ENCODE data around the gene RPH3AL.
"Not testable (repeated sequence)": the region's sequence is repeated elsewhere in the genome, so short reads cannot be mapped to it uniquely, and the experiment has no call there.

RPH3AL gene

GRCh38 chr17:237406-237955, 115.1 kb downstream of the RPH3AL start:
- no peak for DNase-seq (ENCODE audit: low read depth)

- DNase-seq (ENCODE audit: low read depth), result no peak
Observed at GRCh38 chr17:236641-237405, 115.8 kb downstream of the RPH3AL start.

GRCh38 chr17:235831-236640, 116.6 kb downstream of the RPH3AL start:
- DNase-seq (ENCODE audit: low read depth), result no peak

GRCh38 chr17:234994-235830, 117.4 kb downstream of the RPH3AL start:
- DNase-seq (ENCODE audit: low read depth), result not testable (repeated sequence)

DNA sequence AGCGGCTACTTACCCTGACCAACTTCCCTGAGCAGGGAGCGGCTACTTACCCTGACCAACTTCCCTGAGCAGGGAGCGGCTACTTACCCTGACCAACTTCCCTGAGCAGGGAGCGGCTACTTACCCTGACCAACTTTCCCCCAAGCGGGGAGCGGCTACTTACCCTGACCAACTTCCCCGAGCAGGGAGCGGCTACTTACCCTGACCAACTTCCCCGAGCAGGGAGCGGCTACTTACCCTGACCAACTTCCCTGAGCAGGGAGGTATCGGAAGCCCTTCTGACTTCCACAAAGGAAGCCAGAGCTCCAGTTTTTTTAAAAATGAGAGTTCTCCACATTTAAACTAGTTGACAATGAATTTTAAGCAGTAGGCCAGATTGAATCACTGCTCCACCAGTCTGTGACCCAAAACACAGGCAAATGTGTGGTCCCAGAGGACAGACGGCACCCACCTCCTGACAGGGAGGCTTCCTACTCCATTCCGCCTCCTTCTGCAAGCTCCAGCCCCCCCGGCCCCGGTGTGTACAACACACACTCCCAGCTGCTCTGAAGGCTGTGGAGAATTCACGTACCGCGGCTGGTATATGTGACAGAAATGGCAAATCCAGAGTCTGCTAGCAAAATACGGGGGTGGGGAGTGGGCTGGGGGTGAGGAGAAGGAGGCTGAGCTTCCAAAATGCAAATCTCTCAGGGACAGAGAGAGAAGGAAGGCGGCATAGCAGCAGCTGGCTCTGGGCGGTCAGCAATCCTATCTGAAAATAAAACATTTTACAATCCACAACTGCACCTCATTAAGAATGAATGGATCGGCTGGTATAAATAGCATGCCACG, 118.2 kb downstream of the RPH3AL start:
- not testable (repeated sequence) for DNase-seq (ENCODE audit: low read depth)

- DNase-seq (ENCODE audit: low read depth), result no peak
Observed at GRCh38 chr17:233473-233941, 119.1 kb downstream of the RPH3AL start.

DNA sequence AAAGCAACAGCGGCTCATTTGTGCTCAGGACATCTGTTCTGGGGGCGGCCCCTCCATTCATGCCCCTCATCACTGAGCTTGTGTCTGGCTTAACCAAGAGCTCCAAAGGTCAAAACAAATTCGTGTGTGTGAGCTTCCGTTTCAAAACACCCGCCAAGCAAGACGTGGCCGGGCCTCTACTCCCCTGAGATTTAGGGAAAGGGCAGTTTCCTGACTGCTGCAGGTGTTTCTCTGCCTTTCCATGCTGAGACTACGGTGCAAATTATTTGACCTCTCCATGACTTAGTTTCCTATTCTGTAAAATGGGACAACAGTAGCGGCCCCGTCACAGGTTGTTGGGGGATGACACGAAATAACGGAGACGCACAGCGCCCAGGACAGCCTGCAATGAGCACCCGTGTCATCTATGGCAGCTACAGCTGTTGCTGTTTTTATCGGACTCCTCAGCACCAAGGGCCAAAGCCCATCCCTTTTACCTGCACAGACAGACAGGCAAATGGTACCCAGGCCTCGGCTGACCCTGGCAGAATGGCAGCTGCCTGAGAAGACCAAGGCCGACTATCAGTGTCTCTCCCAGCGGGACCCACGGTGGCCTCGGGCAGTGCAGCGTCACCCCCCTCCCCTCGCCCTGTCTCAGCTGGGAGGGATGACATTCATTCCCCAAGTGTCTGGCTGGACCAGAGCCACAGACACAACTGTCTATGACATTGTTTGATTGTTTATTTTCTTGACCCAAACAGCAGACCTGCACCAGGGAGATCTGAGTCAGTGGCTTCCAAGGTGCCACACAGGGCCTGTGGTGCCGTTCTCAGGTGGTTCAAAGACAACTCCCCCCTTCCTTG, 120.4 kb downstream of the RPH3AL start:
- no peak for DNase-seq (ENCODE audit: low read depth)

DNA sequence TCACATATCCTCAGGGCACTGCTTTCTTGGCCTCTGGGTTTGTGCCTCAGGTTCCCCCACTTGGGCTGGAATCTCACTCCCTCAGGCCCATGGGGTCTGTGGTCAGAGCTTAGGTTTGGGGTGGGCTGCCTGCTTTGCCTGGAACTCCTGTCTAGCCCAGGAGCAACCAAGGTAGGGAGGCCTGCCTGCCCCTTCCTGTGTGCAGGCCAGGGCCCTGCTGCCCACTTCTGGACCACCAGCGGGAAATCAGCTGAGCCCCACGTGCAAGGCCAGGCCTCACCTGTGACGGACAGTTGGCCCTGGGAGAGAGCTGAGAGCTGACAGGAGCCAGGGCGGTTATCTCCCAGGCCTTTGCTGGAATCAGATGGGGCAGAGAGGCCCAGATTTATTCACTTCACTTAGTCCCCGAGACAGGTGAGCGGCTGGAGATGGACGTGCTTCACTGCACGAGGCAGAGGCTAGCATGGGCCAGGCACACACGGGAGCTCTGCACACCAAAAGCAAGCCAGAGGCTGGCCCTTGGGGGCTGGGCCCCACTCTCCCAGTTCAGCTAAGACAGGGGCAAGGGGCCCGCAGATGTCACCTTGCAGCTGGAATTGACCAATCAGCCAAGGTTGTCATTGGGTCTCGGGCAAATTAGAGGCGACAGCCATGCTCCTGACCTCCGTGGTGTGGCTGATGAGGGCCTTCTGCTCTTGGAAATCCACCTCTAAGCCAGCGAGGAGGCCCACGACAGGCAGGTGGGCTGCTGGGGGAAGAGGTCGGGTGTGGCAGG, 121.2 kb downstream of the RPH3AL start:
- no peak for DNase-seq (ENCODE audit: low read depth)

- no peak for DNase-seq (ENCODE audit: low read depth)
Observed at GRCh38 chr17:230395-230770, 122.2 kb downstream of the RPH3AL start.

DNA sequence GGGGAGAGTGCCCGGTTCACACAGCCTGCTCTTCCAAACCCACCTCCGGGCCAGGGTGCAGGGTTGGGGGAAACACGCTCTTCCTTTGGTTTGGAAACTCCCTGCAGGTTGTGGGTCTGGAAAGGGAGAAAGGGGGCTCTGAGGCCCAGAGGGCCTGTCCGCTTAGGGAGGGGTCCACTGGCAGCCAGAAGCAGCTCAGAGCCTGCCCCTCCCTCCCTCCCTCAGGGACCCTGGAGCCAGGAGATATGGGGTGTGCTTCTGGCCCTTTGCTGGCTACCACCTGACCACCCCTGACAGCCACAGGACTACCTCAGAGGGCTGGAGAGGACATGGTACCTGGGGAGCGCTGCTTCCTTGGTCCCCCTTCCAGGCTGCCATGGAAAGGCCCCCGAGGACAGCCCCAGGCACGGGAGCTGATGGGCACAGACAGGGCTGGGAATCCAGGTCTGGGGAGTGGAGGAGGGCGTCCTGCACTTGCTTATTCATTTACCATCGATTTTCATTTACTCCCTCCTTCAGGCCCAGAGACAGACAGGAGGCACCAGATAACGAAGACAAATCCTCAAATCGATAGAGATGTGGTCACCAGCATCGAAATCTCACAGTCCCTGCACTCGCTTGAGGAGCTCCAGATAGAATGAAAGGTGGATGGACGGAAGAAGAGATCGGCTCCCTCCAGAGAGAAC, 122.8 kb downstream of the RPH3AL start:
- DNase-seq (ENCODE audit: low read depth), result no peak

DNA sequence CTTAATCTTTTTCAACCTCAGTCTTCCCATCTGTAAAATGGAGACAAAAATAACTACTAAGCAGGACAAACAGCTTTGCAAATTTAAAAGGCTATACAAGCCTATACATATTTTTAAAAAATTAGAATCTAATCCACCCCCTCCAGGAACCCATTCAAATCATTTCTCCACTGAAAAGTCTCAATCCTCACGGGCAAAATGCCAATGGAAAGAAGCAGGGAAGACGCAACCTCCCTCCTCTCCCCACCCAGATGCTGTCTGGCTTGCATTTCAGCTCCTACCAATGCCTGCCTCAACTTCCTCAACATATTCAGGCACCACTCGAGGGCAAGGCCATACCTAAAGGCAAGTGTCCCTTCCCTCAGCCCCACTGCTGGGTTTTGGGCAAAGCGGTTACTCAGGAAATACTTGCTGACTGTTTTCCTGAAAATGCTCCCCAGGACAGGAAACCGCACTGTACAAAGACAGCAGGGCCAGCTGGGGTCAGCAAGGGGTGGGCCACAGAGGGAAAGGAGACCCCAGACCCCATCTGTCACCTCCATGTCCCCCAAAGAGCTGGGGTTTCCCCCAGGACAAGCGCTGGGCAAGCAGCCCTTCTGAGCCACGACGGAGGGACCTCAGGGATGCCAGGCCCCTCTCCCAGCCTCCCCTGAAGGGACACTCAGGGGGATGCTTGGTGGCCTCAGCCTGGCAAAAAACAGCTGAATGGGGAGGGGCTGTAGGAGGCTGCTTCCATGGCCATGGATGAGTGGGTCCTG, 123.5 kb downstream of the RPH3AL start:
- no peak for DNase-seq (ENCODE audit: low read depth)

GRCh38 chr17:227946-228615, 124.5 kb downstream of the RPH3AL start:
- no peak for DNase-seq (ENCODE audit: low read depth)

- DNase-seq (ENCODE audit: low read depth), result no peak
Observed at GRCh38 chr17:227078-227945, 125.3 kb downstream of the RPH3AL start.

DNA sequence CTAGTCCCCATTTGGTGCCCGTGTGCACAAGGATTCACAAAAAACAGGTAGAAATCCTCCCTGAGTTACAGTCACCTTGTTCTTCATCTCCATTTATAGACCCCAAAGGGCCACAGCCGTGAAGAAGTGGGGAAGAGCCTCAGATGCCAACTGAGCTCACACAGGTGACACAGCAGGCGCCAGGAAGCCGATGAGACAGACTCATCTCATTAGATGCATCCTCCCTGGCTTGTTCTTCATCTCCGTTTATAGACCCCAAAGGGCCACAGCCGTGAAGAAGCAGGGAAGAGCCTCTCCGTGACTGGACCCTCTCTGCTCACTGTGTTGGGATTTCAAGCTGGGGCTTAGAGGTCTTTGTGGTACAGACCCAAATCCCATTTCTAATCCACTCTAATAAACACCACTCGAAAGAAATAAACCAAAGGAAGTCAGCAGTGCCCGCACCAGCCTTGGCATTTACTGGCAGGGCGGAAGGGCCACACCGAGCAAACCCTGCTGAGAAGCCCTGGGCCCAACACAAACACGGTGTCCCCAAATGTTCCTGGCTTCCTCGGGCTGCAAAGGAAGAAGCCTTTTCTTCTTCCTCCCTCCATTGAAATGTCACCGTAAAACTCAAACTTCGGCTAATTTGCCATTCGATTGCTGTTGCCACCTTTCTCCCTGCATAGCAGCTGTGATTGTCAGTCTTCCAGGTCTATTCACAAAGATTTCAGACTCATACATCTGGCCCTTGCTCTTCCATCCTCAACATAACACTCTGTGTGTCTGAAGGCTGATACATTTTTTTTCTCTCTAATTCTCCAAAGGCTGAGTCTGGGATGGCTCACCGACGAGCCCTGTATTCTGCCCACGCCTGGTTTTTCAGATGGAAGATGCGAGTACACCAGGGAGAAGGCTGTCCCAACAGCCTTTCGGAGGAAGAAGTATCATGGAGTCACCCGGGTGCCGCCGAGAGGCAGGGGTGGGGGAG, 126.2 kb downstream of the RPH3AL start:
- no peak for DNase-seq (ENCODE audit: low read depth)

- no peak for DNase-seq (ENCODE audit: low read depth)
Observed at GRCh38 chr17:225551-225950, 127.1 kb downstream of the RPH3AL start.

Measured in stimulated activated CD8-positive, alpha-beta memory T cell treated with anti-CD3 and anti-CD28 coated beads, Interleukin-7, amount 100 ng/mL, for 24 hours (primary cell).